GM19467 (cell line): ENCODE data around the gene NHS.

Experiments
- ATAC-seq: cut with Tn5 transposase; IDR thresholded peaks from one replicate; pipeline ENCODE4 v1.9.1; 2021; ENCODE audit warnings: mild to moderate bottlenecking, moderate library complexity; ENCODE audit not compliant: unreplicated experiment

Gene NHS

DNA sequence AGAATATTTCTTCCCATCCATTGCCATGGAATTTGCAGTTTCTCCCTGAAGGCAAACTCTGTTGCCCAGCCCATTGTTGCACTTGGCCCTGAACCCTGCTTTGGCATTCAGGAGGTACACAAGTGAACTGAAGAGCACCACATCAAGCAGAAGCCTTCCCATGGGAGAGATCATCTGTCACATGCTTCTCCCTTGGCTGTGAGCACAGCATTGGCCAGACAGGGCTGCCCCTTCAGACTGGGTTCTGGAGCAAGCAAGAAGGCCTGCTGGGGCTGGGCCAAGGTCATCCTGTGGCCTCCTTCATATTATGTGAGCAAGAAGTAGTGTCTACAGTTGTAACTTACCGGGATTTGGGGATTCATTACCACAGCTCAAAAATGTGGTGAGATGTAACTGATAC lies 385.0 kb downstream of the NHS start:
- no peak for ATAC-seq

DNA sequence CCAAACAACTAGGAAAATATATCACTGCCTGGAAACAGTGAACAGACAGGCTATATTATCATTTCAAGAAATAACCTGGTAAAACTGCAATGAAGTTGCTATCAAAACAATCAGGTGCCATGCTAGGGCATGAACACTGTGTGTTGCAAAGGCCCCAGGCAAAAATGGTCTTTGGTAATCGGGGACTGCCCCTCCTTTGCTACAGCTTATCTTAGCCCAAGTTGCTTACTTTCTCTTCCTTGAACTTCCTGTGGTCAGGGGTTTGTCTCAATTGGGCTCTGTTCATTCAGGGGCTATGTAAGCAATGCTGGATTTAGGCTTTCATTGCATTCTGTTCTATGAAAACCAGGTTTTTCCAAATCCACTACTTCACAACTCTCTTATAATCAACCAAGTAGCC lies 392.7 kb downstream of the NHS start:
- no peak for ATAC-seq

DNA sequence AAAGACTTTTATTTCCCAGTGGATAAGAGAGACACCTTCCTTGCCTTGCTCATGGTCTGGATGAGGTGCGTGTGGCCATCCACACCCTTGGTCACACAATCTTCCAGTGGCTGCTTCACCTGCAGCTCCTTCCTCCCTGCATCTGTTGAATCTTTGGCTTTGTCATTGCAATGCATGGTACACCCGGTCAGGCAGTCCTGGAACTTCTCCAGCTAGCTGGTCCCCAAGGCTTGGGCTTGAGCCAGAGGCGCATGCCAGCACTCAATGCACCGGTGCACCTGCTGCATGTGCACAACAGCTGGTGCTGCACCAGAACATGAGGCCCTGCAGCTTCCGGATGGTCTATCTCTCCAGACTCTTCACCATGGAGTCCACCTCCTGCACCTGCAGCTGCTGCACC lies 394.0 kb downstream of the NHS start:
- no peak for ATAC-seq

DNA sequence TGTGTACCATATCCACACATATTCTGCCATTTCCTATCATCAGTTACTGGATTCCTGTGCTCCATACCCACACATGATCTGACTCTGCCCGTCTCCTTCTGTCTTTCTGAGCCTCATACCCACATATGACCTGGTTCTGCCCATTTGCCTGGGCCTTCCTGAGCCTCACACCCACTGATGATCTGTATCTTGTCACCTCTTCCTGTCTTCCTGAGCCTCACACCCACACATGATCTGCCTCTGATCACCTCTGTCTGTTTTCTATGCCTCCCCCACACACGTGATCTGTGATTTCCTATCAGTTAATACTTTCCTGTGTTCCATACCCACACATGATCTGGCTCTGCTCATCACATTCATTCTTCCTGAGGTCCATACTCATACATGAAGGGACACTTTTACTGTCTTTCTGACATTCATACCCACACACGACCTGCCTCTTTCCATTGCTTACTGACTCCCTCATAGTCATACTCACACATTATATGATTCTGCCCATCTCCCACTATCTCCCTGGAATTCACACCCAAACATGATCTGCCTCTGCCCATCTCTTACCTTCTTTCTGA lies 394.8 kb downstream of the NHS start:
- ATAC-seq = no peak

DNA sequence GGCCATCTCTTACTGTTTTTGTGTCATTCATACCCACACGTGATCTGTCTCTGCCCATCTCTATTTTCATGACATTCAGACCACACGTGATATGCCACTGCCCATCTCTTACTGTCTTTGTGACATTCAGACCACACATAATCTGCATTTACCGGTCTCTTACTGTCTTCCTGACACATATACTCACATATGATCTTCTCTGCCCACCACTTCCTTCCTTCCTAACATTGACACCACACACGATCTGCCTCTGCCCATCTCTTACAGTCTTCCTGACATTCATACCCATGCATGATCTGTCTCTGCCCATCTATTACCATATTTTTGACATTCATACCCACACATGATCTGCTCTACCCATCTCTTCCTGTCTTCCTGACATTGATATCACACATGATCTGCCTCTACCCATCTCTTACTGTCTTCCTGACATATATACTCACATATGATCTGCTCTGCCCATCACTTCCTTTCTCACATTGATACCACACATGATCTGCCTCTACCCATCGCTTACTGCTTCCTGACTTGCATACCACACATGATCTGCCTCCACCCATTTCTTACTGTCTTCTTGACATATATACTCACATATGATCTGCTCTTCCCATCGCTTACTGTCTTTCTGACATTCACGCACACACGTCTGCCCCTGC lies 398.3 kb downstream of the NHS start:
- ATAC-seq = no peak

DNA sequence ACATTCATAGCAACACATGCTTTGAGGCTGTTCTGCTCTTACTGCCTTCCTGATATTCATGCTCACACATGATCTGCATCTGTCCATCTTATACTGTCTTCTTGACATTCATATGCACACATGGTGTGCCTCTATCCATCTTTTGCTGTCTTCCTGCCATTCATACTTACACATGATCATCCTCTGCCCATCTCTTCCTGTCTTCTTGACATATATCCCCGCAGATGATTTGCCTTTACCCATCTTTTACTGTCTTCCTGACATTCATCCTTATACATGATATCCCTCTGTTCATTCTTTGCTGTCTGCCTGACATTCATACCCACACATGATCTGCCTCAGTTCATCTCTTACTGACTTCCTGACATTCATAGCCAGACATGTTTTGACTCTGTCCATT lies 399.1 kb downstream of the NHS start:
- no peak for ATAC-seq

DNA sequence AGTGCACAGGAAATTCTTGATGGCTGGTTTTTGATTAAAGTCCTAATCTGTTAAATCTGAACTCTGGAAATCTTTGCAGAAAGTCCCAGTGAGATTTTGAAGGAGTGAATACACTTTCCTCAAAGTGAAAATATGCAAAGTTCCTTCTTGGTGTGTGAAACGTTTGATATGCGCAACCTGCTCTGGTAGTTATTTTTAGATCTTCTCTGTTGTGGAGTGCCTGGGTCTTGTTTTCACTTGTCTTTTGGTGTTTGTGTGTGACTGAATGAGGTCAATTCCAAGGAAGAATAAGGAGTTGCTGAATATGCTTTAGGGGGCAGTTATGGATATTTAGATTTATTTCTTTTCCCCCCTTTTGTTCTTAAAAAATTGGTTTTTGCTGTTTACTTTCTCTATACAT lies 404.0 kb downstream of the NHS start:
- ATAC-seq = no peak

DNA sequence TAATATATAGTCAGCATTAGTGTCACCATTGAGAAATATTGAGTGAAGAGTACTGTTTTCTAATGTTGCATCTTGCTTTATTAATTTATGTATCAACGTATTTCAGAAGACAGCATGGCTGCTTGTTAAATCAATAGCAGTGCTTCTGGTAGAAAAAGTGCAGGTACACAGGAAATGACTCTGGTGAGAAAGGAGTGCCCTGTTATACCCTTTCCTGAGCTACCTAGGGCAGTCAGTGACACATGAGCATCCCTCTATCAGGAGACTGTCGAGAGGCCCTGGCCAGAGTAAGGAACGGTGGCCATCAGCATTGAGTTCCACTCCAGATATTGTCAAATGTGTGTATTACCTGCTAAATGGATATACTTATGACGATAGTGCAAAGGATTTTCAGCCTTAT lies 404.4 kb downstream of the NHS start:
- no peak for ATAC-seq
